ENCODE data around the gene FREY1.

Gene FREY1

GRCh38 chr11:45894555-45895247, 12.4 kb downstream of the FREY1 start:
- no peak for DNase-seq (ENCODE audit: low read depth)

DNA sequence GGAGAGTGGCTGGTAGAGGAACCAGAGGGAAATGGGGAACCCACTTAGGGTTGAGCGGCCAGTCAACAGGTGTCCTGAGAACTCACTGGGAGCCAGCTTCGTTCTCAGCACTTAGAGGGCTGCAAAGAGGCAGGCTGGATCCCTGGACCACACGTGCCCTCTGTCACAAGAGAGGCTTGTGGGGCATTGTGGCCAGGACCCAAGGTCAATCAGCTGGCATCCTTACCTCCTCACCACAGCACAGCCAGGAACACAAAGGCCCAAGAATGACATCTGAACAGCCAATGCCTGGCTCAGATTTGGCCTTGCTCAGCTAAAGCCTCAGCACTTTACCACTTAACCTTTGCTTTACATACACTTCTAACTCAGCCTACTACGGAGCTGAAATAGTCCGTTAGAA, 14.2 kb downstream of the FREY1 start:
- no peak for DNase-seq (ENCODE audit: low read depth)

GRCh38 chr11:45890886-45891550, 16.1 kb downstream of the FREY1 start:
- no peak for DNase-seq (ENCODE audit: low read depth)

DNA sequence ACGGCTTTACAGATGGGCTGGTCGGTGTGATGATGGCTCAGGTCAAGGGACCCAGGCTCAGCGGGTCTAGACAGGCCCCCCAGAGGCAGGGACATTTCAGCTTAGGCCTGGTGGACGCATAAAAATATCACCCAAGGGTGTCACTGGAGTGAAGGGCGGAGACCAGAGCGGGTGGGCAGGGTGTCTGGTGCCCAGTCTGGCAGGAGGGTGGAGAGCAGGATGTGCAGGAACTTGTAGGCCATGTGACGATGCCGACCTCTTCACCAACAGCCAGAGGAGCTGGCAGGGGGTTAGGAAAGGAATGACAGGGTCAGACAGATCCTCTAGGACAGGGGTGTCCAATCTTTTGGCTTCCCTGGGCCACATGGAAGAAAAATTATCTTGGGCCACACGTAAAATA, 17.1 kb downstream of the FREY1 start:
- no peak for DNase-seq (ENCODE audit: low read depth)

- DNase-seq (ENCODE audit: low read depth): no peak
Observed at GRCh38 chr11:45889555-45889954, 17.5 kb downstream of the FREY1 start.

GRCh38 chr11:45887587-45887986, 19.5 kb downstream of the FREY1 start:
- DNase-seq (ENCODE audit: low read depth): no peak

- no peak for DNase-seq (ENCODE audit: low read depth)
Observed at GRCh38 chr11:45886816-45887520, 20.1 kb downstream of the FREY1 start.

GRCh38 chr11:45885921-45886721, 20.9 kb downstream of the FREY1 start:
- no peak for DNase-seq (ENCODE audit: low read depth)

DNA sequence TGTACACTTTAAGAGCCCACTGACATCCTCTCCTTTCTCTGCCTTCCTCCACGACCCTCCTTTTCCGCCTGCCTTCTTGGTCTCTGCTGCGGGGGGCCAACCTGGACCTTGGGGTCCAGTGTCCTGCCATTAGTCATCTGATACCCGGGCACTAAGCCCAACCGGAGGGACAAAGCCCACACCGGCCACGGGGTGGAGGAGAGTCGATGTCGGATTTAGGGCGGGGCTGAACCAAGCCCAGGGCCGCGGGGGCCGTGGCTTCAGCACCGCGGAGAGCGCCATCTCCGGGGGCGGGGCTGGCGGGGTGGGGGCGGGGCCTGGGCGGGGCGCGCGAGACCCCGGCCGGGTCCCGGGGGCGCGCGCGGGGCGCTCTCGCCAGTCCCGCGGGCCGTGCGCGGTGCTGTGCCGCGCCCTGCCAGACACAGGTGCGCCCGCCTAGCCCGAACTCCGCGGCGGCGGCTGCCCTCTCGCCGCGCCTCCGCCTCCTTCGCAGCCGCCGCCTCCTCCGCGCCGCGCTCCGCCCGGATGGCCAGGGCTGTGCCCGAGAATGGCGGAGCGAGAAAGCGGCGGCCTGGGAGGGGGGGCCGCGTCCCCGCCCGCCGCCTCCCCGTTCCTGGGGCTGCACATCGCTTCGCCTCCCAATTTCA, 21.7 kb downstream of the FREY1 start, which contains the start of gene MAPK8IP1:
Gene MAPK8IP1 (plus strand): TSS at position 378 of the 647 bp plus-strand sequence. CDS start 170 bp downstream, at position 548.
- no peak for DNase-seq (ENCODE audit: low read depth)

DNA sequence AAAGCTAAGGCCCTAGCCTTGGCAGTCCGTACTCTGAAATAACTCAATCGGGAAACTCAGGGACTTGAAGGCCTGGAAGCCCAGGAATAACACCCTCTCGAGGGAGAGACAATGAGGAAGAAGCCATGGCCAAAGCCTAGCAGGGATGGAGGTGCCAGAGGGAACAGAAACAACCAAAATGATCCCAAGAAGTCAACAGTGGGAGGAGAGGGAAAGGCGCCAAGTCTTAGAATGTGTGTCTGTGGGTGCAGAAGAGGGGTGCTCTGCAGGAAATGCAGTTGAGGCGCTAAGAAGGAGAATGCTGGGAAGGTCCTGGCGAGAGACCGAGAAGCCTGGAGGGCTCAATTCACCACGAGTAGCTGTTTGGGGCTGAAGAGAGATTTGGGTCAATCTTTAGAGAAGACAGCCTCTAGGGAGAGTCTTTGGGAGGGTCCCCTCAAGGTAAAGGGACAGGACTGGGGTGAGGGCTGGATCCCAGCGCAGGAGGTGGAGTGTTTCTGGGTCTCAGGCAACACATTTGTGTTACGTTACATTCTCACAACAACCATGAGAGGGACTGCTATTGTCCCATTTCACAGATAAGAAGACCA, 22.4 kb downstream of the FREY1 start:
- no peak for DNase-seq (ENCODE audit: low read depth)

GRCh38 chr11:45881708-45882368, 25.2 kb downstream of the FREY1 start:
- DNase-seq (ENCODE audit: low read depth): no peak

DNA sequence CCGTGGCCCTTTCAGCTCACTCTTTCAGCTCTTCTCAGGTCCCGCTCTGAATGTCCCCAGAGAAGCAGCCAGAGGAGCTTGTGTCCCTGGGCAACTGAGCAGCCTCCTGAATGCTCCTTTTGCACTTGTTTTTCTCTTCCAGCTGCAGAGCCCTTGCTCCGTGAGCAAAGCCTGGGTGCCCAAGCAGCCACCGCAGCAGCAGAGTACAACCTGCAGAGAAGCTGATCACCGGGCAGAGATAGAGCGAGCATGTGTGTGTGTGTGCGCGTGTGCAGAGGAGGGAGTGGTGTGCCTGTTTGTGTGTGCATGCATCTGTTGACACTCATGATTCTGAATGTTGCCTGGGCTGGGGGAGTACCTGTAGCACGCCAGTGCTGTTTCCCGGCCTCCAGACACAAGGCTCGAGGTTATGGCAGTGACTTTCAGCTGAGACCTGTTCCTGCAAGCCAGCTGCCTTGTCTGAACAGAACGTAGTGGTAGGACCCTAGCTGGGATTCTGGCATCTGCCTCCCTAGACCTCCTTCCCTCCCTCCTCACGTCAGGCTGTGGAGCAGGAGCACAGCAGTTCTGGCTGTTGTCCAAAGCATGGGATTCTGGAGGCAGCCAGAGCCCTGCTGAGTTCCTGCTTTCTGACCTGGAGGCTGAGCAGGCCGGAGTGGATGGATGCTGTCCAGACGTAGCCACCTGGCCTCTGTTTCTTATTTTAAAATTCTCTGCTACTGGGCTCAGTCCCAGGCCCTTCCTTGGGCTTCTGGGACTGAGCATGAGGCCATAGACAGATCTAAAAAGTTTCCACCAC, 26.1 kb downstream of the FREY1 start:
- DNase-seq (ENCODE audit: low read depth): no peak

GRCh38 chr11:45879803-45880686, 27.0 kb downstream of the FREY1 start:
- DNase-seq (ENCODE audit: low read depth): no peak

- no peak for DNase-seq (ENCODE audit: low read depth)
Observed at GRCh38 chr11:45877845-45878244, 29.2 kb downstream of the FREY1 start.

DNA sequence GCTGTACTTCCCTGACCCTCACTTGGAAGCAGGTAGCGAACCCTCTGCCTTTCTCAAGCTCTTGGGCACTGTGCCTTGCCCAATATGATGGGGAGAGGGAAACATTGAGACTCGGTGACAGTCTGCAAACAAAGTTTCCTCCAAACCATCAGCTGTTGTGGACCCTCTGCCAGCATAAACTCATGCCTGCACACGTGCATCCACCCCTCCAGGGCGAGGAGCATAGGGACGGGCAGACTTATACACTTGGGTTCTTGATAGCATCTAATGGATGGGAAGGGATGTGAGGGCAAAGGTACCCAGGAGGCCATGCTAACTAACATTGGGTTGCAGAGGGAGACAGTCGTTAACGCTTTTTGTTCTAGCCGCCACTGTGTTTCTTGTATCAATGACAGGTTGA, 29.9 kb downstream of the FREY1 start:
- no peak for DNase-seq (ENCODE audit: low read depth)

GRCh38 chr11:45876401-45876800, 30.7 kb downstream of the FREY1 start:
- no peak for DNase-seq (ENCODE audit: low read depth)

DNA sequence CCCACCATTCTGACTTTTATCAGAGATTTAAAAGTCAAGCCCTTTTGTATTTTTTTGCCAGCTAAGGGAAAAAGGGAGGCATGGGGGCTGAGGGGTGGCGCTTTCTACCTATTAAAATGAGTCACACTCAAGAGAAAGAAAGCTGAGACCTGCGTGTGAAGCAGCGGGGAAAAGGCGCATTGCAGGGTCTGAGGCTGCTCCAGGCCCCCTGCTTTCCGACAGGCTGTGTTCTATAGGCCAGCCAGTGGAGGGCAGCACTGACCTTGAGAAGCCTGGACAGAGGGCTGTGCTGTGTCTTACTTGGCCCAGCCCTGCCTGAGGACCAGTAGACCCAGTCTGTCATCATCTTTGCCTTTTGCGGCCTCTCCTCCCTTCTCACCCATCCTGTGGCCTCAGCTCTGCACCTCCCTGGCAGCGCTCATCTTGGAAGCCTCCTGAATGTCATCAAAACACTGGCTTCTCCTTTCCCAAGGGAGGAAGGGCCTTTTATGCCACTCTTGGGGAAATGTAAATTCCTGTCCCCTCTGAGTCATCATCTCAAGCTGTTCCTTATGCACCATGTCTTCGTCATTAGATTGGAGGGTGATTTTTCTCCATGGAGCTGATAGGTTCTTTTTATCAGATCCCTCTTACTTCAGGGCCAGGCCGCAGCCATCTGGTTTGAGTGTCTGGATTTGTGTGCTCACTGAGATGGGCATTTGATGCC, 34.3 kb downstream of the FREY1 start:
- peak; percentile 37 for DNase-seq (ENCODE audit: low read depth)

GRCh38 chr11:45871638-45872037, 35.4 kb downstream of the FREY1 start:
- DNase-seq (ENCODE audit: low read depth): no peak
